GM21447 (cell line): ENCODE data around the gene TEF.
A peak's percentile ranks its signal among the peaks of the same experiment; 100 is the strongest.

ENCODE experiments used
- ATAC-seq: cut with Tn5 transposase; IDR thresholded peaks from one replicate; pipeline ENCODE4 v1.9.1; 2021; ENCODE audit not compliant: unreplicated experiment

TEF gene, protein sequence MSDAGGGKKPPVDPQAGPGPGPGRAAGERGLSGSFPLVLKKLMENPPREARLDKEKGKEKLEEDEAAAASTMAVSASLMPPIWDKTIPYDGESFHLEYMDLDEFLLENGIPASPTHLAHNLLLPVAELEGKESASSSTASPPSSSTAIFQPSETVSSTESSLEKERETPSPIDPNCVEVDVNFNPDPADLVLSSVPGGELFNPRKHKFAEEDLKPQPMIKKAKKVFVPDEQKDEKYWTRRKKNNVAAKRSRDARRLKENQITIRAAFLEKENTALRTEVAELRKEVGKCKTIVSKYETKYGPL

GRCh38 chr22:41381329-41382097 lies at the start of gene TEF:
TEF (plus strand) TSS chr22:41381942; CDS start chr22:41382045, 103 bp downstream.
- ATAC-seq = peak; percentile 82

GRCh38 chr22:41332217-41332939 lies 49.4 kb upstream of the TEF start:
- no peak for ATAC-seq

GRCh38 chr22:41333806-41334205 lies 47.9 kb upstream of the TEF start:
- ATAC-seq = no peak

DNA sequence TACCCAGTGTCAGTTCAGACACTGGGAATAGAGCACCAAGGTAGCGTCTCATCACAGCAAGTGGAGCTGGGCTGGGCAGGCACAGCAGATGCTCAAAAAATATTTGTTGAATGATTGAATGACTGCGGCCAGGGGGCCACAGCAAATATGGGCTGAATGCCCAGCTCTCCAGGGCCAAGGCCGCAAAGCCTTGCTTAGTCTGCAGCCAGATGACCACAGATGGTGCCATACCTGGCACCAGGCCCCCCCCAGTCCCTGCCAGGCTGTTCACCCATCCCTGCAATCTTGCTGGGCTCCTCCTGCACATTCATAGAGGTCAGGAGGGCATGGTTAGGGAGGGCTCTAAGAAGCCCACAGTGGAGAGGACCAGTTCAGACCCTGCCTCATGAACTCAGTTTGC lies 47.5 kb upstream of the TEF start:
- no peak for ATAC-seq

DNA sequence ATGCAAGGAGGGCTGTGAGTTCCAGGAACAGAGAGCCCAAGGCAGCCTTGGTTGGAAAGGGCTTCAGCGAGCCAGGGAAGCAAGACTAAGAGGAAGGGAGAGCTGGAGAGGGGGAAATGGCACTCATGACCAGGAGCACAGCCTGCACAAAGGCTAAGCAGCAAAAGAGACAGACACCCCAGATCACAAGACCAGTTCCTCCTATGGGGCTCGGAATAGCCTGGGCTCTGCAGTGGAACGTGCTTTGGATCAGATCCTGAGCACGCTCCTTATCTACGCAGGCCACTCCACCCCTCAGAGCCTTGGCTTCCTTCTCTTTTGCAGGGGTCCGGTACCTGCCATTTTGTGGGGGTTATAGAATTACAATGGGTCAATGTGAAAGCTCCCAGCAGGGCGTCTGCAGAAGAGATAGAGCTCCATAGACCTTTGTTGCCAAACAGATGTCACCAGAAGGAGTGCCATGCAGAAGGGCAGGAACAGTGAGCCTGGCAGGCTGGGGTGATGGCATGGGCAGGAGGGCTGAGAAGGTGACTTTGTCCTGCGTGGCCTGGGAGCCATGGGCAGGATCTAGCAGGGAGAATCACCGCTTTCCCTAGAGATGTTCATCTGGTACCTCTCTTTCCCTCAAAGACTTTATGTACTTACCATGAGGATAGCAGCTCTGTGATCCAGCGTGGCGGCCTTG lies 46.6 kb upstream of the TEF start:
- ATAC-seq = no peak

- ATAC-seq = no peak
These were observed 43.0 kb upstream of the TEF start for GRCh38 chr22:41338614-41339212.

DNA sequence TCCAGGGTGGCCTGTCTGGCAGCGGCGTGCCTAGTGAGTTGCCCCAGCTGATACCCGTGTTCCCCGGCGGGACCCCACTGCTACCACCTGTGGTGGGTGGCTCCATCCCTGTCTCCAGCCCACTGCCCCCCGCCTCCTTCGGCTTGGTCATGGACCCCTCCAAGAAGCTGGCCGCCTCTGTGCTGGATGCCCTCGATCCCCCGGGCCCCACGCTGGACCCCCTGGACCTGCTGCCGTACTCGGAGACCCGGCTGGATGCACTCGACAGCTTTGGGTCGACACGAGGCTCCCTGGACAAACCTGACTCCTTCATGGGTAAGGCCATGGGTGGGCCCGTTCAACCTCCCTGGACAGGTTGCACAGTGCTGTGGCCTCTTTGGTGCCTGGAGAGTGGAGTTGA lies 41.9 kb upstream of the TEF start:
- ATAC-seq = no peak

GRCh38 chr22:41340357-41340756 lies 41.4 kb upstream of the TEF start:
- no peak for ATAC-seq

DNA sequence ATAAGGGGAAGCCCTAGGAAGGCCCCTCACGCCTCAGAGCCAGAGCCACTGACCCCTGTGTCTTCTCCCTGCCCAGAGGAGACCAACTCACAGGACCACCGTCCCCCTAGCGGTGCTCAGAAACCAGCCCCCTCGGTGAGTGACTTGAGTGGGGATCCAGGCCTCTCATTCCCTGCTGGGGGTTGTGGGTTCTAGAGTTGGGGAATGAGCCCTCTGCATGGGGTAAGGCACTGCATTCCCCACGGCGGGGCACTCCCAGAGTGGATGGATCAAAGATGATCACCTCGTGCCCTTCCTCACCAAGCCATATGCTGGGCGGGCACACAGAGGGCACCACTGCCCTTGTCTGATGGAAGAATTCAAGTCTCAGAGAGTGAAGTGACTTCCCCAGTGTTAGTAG lies 40.7 kb upstream of the TEF start:
- no peak for ATAC-seq

DNA sequence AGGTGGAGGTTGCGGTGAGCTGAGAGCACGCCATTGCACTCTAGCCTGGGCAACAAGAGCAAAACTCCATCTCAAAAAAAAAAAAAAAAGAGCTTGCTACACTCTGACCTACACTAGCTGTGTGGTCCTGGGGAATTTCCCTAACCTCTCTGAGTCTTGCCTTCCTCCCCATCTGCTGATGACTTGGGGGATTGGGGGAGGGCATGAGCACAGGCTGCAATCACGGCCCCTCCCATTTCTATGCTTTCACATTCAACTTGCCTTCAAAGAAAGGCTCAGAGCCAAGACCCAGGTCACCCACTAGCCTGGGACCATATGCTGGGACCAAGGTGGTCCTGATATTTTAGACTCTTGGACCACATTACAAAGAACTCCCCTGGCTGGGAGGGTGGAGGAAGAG lies 39.8 kb upstream of the TEF start:
- ATAC-seq = no peak

- ATAC-seq = no peak
These were observed 38.4 kb upstream of the TEF start for GRCh38 chr22:41343300-41343699.

- no peak for ATAC-seq
These were observed 38.0 kb upstream of the TEF start for GRCh38 chr22:41343717-41344116.

DNA sequence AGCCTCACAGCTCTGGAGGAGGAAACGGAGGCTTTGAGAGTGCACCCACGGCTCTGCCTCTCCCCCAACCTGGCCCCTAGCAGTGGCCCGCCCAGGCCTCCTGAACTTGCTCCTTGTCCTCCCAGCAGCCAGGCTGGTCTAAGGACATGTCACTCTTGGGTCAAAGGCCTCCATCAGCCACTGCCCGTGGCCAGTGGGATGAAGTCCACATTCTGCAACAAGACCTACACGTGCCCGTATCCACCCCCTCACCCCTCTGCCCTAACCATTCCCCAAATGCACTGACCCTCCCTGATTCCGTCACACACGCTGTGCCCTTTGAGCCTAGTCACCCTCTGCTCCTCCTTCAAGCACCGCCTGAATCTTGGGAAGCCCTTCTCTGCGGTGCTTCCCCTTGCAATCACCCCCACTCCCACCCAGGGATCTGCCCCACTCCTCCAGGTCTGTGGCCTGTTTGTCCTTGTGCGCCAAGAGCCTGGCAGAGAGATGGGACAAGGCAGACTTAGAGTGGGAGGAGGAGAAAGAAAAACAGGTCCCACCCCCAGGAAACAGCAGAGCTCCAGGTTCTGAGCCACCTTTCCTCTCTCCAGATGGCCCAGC lies 37.5 kb upstream of the TEF start:
- ATAC-seq = no peak

DNA sequence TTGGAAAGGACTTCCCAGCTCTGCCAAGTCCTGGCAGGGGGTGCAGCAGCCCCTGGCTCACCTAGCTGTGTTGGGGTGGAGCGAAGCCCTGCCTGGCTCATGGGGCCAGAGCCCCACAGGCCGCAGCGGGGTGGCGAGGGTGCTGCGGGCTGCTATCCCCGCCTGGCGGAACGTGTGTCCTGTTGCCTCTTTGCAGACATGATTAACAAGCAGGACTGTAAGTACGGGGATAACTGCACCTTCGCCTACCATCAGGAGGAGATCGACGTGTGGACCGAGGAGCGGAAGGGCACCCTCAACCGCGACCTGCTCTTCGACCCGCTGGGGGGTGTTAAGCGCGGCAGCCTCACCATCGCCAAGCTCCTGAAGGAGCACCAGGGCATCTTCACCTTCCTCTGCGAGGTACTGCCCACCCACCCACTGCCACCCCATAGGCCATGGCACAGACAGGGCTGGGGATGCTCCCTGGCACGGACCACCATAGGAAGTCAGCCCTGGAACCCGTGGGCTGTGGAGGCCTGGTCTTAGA lies 35.9 kb upstream of the TEF start:
- ATAC-seq = no peak

- ATAC-seq = no peak
These were observed 34.5 kb upstream of the TEF start for GRCh38 chr22:41347066-41347859.

GRCh38 chr22:41348964-41349484 lies 32.7 kb upstream of the TEF start:
- no peak for ATAC-seq

- no peak for ATAC-seq
These were observed 31.7 kb upstream of the TEF start for GRCh38 chr22:41350087-41350486.

DNA sequence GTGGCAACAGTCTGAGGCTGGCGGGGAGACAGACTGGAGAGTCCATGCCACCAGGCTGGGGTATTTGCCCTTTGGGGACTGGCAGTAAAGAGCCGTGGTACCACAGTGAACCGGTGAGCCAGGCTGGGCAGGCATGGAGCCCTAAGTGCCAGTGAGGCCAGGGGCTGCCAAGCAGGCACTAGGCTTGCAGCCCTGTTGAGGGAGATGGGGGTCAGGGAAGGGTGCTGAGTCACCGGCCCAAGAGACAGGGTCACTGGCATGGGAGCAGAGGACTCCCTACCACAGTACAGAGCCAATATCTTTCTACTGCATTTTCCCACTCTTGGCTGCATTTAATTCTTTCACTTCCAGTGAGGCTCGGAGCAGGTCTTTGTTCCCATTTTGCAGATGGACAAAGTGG lies 30.7 kb upstream of the TEF start:
- no peak for ATAC-seq

DNA sequence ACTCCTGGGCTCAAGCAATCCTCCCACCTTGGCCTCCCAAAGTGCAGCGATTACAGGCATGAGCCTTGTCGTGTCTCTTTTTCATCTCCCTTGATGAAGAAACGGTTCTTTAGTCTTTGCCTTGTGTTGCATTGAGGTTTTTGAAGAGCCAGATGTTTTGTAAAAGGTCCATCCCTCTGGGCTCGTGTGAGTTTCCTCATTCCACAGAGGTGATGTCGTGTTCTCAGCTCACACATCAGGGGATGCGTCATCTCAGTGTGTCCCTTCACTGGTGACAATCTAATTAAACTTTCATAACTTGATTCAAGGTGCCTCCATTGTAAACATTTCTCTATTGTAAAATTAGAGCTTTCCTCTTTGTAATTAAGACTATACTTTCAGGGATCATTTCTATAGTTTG lies 29.7 kb upstream of the TEF start:
- ATAC-seq = no peak
